ENCODE measurements around the gene MBNL1. TPM values are rescaled to one million over a fixed set of nuclear protein-coding genes. Genes with fewer than 3 reads are reported as not detected.

MBNL1 gene
- total RNA-seq, 1 donor from 2014 or later: 295 TPM

DNA sequence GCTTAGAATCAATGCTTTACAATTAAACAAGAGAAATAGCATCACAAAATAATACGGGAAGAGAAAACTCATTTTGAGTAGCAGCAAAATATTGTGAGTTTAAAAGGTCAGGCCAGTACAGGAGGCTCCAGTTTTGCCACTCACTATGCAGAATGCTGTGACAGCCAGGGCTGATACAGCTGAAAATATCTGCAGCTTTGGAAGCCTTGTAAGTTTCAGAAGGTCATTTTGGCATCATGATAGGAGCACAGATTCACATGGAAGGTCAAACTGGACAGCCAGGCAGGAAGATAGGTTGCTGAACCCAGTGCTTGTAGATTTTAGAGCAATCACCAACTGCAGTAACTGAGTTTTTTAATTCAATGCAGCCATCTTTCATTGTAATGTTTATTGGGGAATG, 14.1 kb downstream of the MBNL1 start:
- H3K27ac Mint-ChIP-seq: peak overlapping the region; percentile 30
- H3K36me3 Mint-ChIP-seq (ENCODE audit: low read depth): peaks cover 19% of the 10 kb centered on the region
- DNase-seq (ENCODE audit: low spot score): no peak
- no peaks in the 10 kb centered on the region for H3K27me3 Mint-ChIP-seq (ENCODE audit: insufficient read depth)
- no peaks in the 10 kb centered on the region for H3K9me3 Mint-ChIP-seq
- H3K4me1 Mint-ChIP-seq (ENCODE audit: low read depth): peaks cover 80% of the 10 kb centered on the region
- intact Hi-C loops (cut with micrococcal nuclease): loop anchor here (1.0 kb wide), 2 partner anchors 8 kb away; no protein-coding TSS in a partner anchor
- no peak overlapping the region for H3K4me3 Mint-ChIP-seq

DNA sequence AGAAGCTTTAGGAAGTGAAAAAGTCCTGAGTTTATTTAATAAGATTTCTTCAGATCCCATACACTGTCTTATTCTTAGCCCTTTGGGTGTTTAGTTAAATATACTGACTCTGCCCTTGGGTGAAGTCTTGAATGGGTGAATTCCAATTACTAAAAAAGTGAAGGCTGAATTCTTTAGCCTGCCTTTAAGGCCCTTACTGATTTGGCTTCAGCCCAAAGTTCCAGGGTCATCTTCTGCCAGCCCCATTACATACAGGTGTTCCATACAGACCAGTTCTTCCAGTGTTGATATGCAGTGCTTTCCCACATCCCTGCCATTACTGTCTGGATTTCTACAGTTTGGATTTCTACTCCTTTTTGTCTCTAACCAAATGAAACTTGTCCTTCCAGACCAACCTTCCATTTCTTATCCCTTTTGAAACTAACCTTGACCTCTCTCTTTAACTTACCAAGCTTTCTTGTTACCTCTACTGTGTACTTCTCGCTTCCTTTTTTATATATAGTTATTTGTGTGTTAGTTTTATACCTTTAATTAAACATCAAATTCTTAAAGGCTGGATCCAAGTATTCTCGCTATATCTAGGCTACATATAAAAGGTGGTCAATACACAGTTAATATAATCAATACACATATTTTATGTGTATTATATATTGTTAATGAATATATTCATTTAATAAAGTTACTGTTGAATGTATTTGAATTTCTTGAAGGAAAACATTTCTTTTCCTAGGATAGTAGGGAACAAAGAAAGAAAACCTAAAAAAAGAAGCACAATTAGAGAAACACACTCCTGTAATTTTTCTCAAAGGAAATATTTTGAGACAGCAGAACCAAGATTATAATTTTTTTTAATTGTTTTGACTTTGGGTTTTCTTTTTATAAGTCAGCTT, 15.0 kb downstream of the MBNL1 start:
- intact Hi-C loops (cut with micrococcal nuclease): loop anchor here (1.0 to 2.0 kb wide), 3 partner anchors 8 to 13 kb away; no protein-coding TSS in a partner anchor
- no peak for DNase-seq (ENCODE audit: low spot score)
- peak overlapping the region; percentile 0 for H3K4me3 Mint-ChIP-seq
- H3K27ac Mint-ChIP-seq: peak overlapping the region; percentile 30
- peaks cover 80% of the 10 kb centered on the region for H3K4me1 Mint-ChIP-seq (ENCODE audit: low read depth)
- peaks cover 20% of the 10 kb centered on the region for H3K36me3 Mint-ChIP-seq (ENCODE audit: low read depth)
- no peaks in the 10 kb centered on the region for H3K27me3 Mint-ChIP-seq (ENCODE audit: insufficient read depth)
- H3K9me3 Mint-ChIP-seq: no peaks in the 10 kb centered on the region

DNA sequence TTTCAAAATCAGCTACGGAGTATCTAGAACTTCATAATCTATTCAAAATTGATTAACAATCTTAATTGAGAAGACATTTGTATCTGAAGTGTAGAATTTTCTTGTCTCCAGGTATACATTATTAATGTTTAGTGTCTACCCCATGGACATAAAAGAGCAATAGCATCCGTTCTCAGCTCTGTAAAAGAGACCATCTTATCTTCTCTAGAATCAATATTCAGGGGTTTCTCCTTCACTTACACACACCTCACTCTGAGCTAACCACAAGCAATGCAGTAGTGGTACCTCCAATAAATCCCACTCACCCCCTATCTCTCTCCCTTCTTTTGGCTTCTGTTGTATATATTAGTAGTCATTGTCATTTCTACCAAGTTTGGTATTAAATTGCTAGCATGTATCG, 16.2 kb downstream of the MBNL1 start:
- no peak for DNase-seq (ENCODE audit: low spot score)
- no peaks in the 10 kb centered on the region for H3K27me3 Mint-ChIP-seq (ENCODE audit: insufficient read depth)
- peaks cover 12% of the 10 kb centered on the region for H3K36me3 Mint-ChIP-seq (ENCODE audit: low read depth)
- peak overlapping the region; percentile 77 for H3K27ac Mint-ChIP-seq
- peaks cover 80% of the 10 kb centered on the region for H3K4me1 Mint-ChIP-seq (ENCODE audit: low read depth)
- intact Hi-C loops (cut with micrococcal nuclease): loop anchor here (1.0 to 2.0 kb wide), 2 partner anchors 14 kb away; no protein-coding TSS in a partner anchor
- H3K4me3 Mint-ChIP-seq: peak overlapping the region; percentile 60
- H3K9me3 Mint-ChIP-seq: no peaks in the 10 kb centered on the region

DNA sequence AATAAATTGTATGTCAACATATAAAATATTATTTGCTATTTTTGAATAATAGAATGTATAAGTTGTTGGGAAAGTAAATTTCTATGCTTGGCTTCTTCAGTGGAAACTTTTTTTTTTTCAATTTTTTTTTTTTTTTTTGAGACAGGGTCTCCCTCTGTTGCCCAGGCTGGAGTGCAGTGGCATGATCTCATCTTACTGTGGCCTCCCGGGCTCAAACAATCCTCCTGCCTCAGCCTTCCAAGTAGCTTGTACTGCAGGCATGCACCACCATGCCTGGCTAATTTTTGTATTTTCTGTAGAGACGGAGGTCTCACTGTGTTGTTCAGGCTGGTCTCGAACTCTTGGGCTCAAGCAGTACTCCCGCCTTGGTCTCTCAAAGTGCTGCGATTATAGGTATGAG, 16.8 kb downstream of the MBNL1 start:
- Mint-ChIP-seq H3K27me3 (ENCODE audit: insufficient read depth) (no peaks in the 10 kb centered on the region), H3K9me3 (no peaks in the 10 kb centered on the region)
- intact Hi-C loops (cut with micrococcal nuclease): loop anchor here (1.0 to 2.0 kb wide), 2 partner anchors 14 to 15 kb away; no protein-coding TSS in a partner anchor

DNA sequence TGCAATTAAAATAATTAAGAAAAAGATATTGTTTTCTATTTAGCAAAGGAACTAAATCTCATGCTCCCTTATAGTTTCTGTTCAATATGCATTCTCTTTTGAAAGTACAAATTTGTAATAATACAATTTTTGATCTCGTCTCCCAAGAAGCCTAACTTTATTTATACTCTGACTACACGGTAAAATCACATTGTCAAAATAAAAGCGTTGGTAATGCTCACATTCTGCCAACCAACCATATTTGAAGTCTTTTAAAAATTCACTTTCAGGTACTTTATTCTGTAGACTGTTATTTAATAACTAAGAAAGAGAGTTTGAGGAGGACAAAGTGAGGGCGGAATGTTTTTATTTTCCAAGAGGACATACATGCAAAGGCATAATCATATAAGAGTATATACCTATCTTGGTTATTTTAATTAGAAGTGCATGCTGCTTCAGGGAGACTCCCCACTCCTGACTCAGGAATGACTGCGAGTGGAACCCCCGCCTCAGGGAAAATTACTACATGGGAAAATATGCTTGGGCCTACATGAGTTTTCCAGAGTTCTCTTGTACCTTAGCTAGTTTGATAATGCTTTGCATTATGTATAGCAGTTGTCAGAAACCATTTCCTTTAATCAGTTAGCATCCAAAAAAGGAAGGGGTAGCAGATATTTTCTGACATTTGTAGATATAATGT, 19.3 kb downstream of the MBNL1 start:
- Mint-ChIP-seq H3K9me3 (no peaks in the 10 kb centered on the region), H3K27ac (peak overlapping the region; percentile 38), H3K4me3 (peak overlapping the region; percentile 16), H3K36me3 (ENCODE audit: low read depth) (peaks cover 8% of the 10 kb centered on the region), H3K4me1 (ENCODE audit: low read depth) (peaks cover 83% of the 10 kb centered on the region), H3K27me3 (ENCODE audit: insufficient read depth) (no peaks in the 10 kb centered on the region)
- intact Hi-C loops (cut with micrococcal nuclease): loop anchor here (1.0 kb wide), 2 partner anchors 8 to 9 kb away; no protein-coding TSS in a partner anchor
- no peak for DNase-seq (ENCODE audit: low spot score)

More for the DNA sequence above, 16.8 kb downstream of the MBNL1 start:
- peaks cover 11% of the 10 kb centered on the region for H3K36me3 Mint-ChIP-seq (ENCODE audit: low read depth)
- no peak for DNase-seq (ENCODE audit: low spot score)
- H3K27ac Mint-ChIP-seq: peak overlapping the region; percentile 56
- H3K4me3 Mint-ChIP-seq: peak overlapping the region; percentile 47
- peaks cover 80% of the 10 kb centered on the region for H3K4me1 Mint-ChIP-seq (ENCODE audit: low read depth)

DNA sequence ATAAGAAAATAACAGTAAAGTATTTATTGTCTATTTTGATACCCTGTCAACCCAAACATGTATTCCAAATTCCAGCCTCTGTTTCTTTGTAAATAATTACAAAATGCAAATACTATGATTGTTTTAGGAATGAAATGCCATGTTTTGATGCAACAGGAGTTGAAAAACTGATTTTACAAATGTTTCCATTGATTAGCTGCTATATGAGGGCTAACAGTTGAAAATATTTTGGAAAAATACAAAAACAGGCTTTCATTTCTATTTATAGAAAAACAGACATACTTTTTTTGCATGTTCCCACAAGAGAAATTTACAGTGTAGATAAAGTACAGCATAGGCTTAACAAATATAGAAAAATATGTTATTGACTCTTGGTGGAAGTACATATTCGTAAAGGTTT, 20.0 kb downstream of the MBNL1 start:
- H3K9me3 Mint-ChIP-seq: no peaks in the 10 kb centered on the region
- peaks cover 82% of the 10 kb centered on the region for H3K4me1 Mint-ChIP-seq (ENCODE audit: low read depth)
- no peaks in the 10 kb centered on the region for H3K27me3 Mint-ChIP-seq (ENCODE audit: insufficient read depth)
- H3K27ac Mint-ChIP-seq: no peak overlapping the region
- H3K4me3 Mint-ChIP-seq: no peak overlapping the region
- DNase-seq (ENCODE audit: low spot score): no peak
- intact Hi-C loops (cut with micrococcal nuclease): no loop called here
- peaks cover 11% of the 10 kb centered on the region for H3K36me3 Mint-ChIP-seq (ENCODE audit: low read depth)

DNA sequence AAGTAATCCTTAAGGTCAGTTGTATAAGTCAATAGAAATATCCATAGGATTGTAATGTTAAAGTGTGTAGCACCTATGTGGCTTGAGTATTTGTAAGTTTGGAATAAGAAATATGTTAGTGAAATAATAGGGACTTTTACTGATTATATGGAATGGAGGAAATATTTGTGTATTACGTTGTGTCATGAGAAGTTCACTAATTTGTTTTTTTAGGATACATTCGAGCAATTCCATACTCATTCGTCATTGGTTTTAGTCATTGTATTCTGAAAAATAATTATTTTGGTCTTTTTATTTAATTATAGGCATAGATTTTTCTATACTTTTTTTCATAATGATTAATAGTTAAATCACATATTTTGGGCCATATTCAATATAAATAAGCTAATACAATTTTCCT, 21.0 kb downstream of the MBNL1 start:
- no peak overlapping the region for H3K27ac Mint-ChIP-seq
- H3K4me3 Mint-ChIP-seq: no peak overlapping the region
- H3K9me3 Mint-ChIP-seq: no peaks in the 10 kb centered on the region
- no peaks in the 10 kb centered on the region for H3K27me3 Mint-ChIP-seq (ENCODE audit: insufficient read depth)
- intact Hi-C loops (cut with micrococcal nuclease): no loop called here
- H3K4me1 Mint-ChIP-seq (ENCODE audit: low read depth): peaks cover 74% of the 10 kb centered on the region
- peaks cover 11% of the 10 kb centered on the region for H3K36me3 Mint-ChIP-seq (ENCODE audit: low read depth)
- no peak for DNase-seq (ENCODE audit: low spot score)

DNA sequence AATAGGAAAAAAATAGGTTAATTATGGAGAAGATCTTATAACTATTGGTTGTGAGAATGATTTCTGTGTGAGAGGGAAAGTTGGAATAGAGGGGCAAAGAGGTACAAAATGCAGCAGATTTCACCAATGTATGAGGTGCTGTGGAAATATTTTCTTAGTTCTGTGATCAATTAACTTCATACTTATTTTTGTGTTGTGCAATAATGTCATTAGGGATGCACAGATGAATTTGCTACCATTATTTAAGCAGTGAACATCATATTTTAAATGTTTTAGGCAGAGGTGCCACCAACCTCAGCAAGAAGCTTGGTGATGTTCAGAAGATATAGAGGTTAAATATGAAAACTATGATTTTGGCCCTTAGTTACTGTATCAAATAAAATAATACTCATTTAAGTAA, 21.6 kb downstream of the MBNL1 start:
- H3K9me3 Mint-ChIP-seq: no peaks in the 10 kb centered on the region
- H3K4me3 Mint-ChIP-seq: peak overlapping the region; percentile 22
- H3K4me1 Mint-ChIP-seq (ENCODE audit: low read depth): peaks cover 70% of the 10 kb centered on the region
- H3K36me3 Mint-ChIP-seq (ENCODE audit: low read depth): peaks cover 8% of the 10 kb centered on the region
- H3K27ac Mint-ChIP-seq: peak overlapping the region; percentile 74
- intact Hi-C loops (cut with micrococcal nuclease): no loop called here
- no peaks in the 10 kb centered on the region for H3K27me3 Mint-ChIP-seq (ENCODE audit: insufficient read depth)
- DNase-seq (ENCODE audit: low spot score): no peak

DNA sequence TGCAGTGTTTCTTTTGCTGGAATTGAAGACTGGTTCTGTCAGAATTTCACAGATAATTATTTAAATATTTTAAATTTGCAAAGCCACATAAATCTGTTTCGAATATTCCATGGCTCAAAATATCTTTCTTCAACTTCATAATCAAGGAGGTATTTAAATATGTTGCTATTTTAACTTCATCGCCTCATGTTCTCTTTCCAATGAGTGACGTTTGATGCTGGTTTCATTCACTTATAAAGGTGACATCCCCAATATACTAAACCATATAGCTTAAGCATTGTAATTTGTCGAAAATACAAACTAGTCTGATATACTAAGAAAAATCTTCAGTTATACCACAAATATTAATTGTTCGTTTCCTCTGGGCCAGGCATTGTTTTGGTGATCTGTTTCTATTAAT, 22.5 kb downstream of the MBNL1 start:
- intact Hi-C loops (cut with micrococcal nuclease): loop anchor here (1.0 kb wide), 1 partner anchor 8 kb away; no protein-coding TSS in a partner anchor
- Mint-ChIP-seq H3K4me1 (ENCODE audit: low read depth) (peaks cover 73% of the 10 kb centered on the region), H3K4me3 (no peak overlapping the region), H3K27me3 (ENCODE audit: insufficient read depth) (no peaks in the 10 kb centered on the region), H3K36me3 (ENCODE audit: low read depth) (peaks cover 15% of the 10 kb centered on the region), H3K9me3 (no peaks in the 10 kb centered on the region), H3K27ac (peak overlapping the region; percentile 56)
- DNase-seq (ENCODE audit: low spot score): no peak

DNA sequence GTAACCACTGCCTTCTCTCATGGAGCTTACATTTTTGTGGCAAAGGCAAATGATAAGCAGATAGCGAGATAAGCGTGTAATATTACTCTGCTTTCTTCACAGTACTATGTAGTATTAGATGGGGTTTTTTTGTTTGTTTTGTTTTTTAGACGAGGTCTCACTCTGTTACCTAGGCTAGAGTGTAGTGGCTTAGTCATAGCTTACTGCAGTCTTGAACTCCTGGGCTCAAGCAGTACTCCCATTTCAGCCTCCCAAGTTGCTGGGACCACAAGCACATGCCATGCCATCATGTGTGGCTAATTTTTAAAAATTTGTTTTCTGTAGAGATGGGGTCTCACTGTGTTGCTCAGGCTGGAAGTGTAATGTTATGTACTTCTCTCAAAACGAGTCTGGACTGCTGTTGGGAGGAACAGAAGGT, 22.9 kb downstream of the MBNL1 start:
- Mint-ChIP-seq H3K9me3 (no peaks in the 10 kb centered on the region), H3K36me3 (ENCODE audit: low read depth) (peaks cover 13% of the 10 kb centered on the region), H3K4me3 (peak overlapping the region; percentile 23), H3K4me1 (ENCODE audit: low read depth) (peaks cover 75% of the 10 kb centered on the region), H3K27me3 (ENCODE audit: insufficient read depth) (no peaks in the 10 kb centered on the region), H3K27ac (peak overlapping the region; percentile 56)
- intact Hi-C loops (cut with micrococcal nuclease): loop anchor here (1.0 kb wide), 1 partner anchor 8 kb away; no protein-coding TSS in a partner anchor
- no peak for DNase-seq (ENCODE audit: low spot score)

DNA sequence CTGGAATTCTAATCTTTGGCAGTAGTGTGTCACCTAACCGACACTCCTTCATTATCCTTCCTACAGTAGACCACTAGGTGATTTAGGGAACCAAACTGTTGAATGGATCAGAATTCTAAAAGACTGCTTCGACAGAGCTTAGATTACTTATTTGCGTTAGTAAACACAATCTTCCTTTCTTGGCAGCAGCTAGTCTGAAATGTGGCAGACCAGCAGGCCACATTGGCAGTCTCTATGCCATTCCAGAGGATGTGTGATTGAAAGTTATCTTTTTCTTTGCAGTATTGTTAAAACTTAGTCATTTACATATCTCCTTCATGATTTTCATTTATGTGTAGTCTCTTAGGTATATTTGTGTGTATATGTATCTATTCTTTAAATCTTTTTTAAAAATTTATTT, 23.6 kb downstream of the MBNL1 start:
- Mint-ChIP-seq H3K27ac (no peak overlapping the region), H3K36me3 (ENCODE audit: low read depth) (peaks cover 16% of the 10 kb centered on the region), H3K4me3 (no peak overlapping the region), H3K4me1 (ENCODE audit: low read depth) (peaks cover 77% of the 10 kb centered on the region), H3K9me3 (no peaks in the 10 kb centered on the region), H3K27me3 (ENCODE audit: insufficient read depth) (no peaks in the 10 kb centered on the region)
- DNase-seq (ENCODE audit: low spot score): no peak
- intact Hi-C loops (cut with micrococcal nuclease): no loop called here

DNA sequence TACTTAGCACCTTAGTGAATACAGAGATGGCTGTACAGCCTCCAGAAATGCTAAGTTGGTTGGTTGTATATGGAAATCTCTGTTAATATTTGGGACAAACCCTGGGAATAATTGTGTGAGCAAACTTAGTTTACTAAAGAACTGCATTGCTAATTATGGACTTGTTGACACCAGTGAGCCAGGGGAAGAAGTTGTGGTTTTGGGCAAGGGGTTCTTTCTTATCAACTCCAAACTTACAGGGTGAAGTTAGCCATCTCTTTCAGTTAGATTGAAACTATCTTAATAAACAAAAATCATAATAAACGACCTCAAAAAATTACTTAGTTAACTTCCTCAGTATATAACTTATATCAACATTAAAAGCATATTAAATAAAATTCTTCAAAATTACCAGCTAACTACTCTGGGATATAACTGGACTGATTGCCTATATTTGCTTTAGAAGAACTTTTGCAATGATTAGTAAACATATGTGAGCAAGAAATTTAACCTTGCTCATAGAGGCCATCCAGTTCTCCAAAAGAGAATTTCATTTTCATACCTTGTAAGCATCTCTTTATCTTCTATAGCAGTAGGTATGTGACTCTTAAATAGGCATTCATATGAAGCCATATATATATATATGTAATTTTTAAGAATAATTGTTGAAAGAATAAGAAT, 24.7 kb downstream of the MBNL1 start:
- Mint-ChIP-seq H3K4me1 (ENCODE audit: low read depth) (peaks cover 72% of the 10 kb centered on the region), H3K27me3 (ENCODE audit: insufficient read depth) (no peaks in the 10 kb centered on the region), H3K27ac (peak overlapping the region; percentile 56), H3K4me3 (peak overlapping the region; percentile 3), H3K9me3 (no peaks in the 10 kb centered on the region), H3K36me3 (ENCODE audit: low read depth) (peaks cover 16% of the 10 kb centered on the region)
- DNase-seq (ENCODE audit: low spot score): no peak
- intact Hi-C loops (cut with micrococcal nuclease): loop anchor here (1.0 kb wide), 1 partner anchor 9 kb away; no protein-coding TSS in a partner anchor

All from activated T-helper 1 cell treated with anti-CD3 and anti-CD28 coated beads, Interleukin-12 subunit alpha, Interleukin-12 subunit beta, Interleukin-2, Interleukin-4 antibody, amounts not matched to agents 30 ng/mL and 10 ng/mL and 1 ng/mL, durations not matched to agents 14 hours and 24 hours and 36 hours (primary cell).